Lower leg skin (tissue), 4 donors: Measurements from ENCODE around the gene TMTC1. TPM values are rescaled to one million over a fixed set of nuclear protein-coding genes. Genes with fewer than 3 reads are reported as not detected.

Experiments used
- DNase-seq, 2 donors: peaks; one replicate each; pipeline ENCODE4 v3.0.0-alpha.2; 2019; ENCODE audit warnings: low spot score in 2 of 2
- H3K4me3 ChIP-seq: fragments of 200-600 bp; sonication (generic); 2 replicates; pipeline ENCODE4 v1.5.1; 2017; ENCODE audit warnings: mild to moderate bottlenecking, low read depth; ENCODE audit not compliant: poor library complexity, severe bottlenecking
- CTCF ChIP-seq, 3 donors: fragments of 450-650 bp; IDR thresholded peaks; one replicate each; pipeline ENCODE4 v1.5.1; 2016; ENCODE audit warnings: antibody characterized with exemption in 3 of 3, mild to moderate bottlenecking in 3 of 3, moderate library complexity in 2 of 3
- POLR2A ChIP-seq, 2 donors: fragments of 450-650 bp; IDR thresholded peaks; one replicate each; pipeline ENCODE4 v1.6.1; 2016 to 2017; ENCODE audit warnings: antibody characterized with exemption in 2 of 2, mild to moderate bottlenecking in 1 of 2, moderate library complexity in 1 of 2
- WGBS, 2 donors: methylation state at CpG; one replicate each; pipeline ENCODE4 v1.1.5; 2018; 5-methylcytosine and 5-hydroxymethylcytosine counted together
- intact Hi-C: fragments of 100-400 bp; cut with DNase I; formaldehyde crosslinking; loops from one replicate; pipeline ENCODE4 v1.15.0; 2023; ENCODE audit warnings: low total_unique reads
- total RNA-seq, 4 donors: library from RNA; depleted of rRNA; stranded (reverse); fragments of >200 nt; gene quantifications; one replicate each; pipeline ENCODE4 v1.1.0, GENCODE V29; 2016

TMTC1 gene
- total RNA-seq, 4 donors from 2014 or later, result 14.1 to 38.2 (median 18.5) TPM

- TF ChIP-seq CTCF (IDR thresholded peaks at IDR 0.05), result no peak
- no peak for TF ChIP-seq POLR2A (IDR thresholded peaks at IDR 0.05)
- 87 to 91% methylated on average over 6 of the region's 6 CpGs for whole genome bisulfite sequencing, 2 donors
- no peak for DNase-seq
- intact Hi-C loops, result no loop called here
- no peak overlapping the region for H3K4me3 ChIP-seq
These were observed 122.9 kb downstream of the TMTC1 start for GRCh38 chr12:29660847-29661246.

GRCh38 chr12:29656762-29657538, 126.8 kb downstream of the TMTC1 start:
- 94 to 95% methylated on average over 3 of the region's 3 CpGs for WGBS, 2 donors
- H3K4me3 ChIP-seq, result no peak overlapping the region
- no peak for DNase-seq
- intact Hi-C loops, result no loop called here
- TF ChIP-seq POLR2A (IDR thresholded peaks at IDR 0.05) (no peak), CTCF (IDR thresholded peaks at IDR 0.05) (no peak)

DNA sequence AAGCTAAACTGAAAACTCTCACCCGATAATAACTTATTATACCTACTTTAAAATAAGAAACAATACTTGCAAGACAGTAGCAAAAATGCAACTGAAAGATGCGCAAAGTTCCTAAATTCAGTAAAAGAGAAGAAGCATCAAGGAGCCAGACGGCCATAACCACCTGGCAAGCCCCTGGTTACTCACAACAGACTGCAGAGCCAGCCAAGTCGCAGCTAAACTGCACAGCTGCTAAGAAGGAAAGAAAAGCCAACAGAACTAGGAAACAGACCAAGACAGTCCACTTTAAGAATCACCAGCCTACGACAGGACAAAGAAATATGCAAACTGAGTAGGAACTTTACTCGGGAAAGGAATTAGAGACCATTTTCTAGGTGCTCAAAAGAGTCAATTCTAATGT, 127.9 kb downstream of the TMTC1 start:
- H3K4me3 ChIP-seq, result no peak overlapping the region
- intact Hi-C loops, result no loop called here
- 73 to 76% methylated on average over 6 of the region's 6 CpGs for WGBS, 2 donors
- no peak for TF ChIP-seq POLR2A (IDR thresholded peaks at IDR 0.05)
- TF ChIP-seq CTCF (IDR thresholded peaks at IDR 0.05), result no peak
- DNase-seq, result no peak

GRCh38 chr12:29653286-29653685, 130.5 kb downstream of the TMTC1 start:
- 88 to 91% methylated on average over 4 of the region's 4 CpGs for WGBS, 2 donors

GRCh38 chr12:29650371-29650770, 133.4 kb downstream of the TMTC1 start:
- H3K4me3 ChIP-seq, result no peak overlapping the region
- DNase-seq, result no peak
- TF ChIP-seq CTCF (IDR thresholded peaks at IDR 0.05), result no peak
- TF ChIP-seq POLR2A (IDR thresholded peaks at IDR 0.05), result no peak
- 92 to 94% methylated on average over 4 of the region's 4 CpGs for WGBS, 2 donors
- intact Hi-C loops, result no loop called here

More at GRCh38 chr12:29653286-29653685, 130.5 kb downstream of the TMTC1 start:
- H3K4me3 ChIP-seq, result no peak overlapping the region
- TF ChIP-seq POLR2A (IDR thresholded peaks at IDR 0.05) (no peak), CTCF (IDR thresholded peaks at IDR 0.05) (no peak)
- intact Hi-C loops, result no loop called here
- DNase-seq, result no peak

DNA sequence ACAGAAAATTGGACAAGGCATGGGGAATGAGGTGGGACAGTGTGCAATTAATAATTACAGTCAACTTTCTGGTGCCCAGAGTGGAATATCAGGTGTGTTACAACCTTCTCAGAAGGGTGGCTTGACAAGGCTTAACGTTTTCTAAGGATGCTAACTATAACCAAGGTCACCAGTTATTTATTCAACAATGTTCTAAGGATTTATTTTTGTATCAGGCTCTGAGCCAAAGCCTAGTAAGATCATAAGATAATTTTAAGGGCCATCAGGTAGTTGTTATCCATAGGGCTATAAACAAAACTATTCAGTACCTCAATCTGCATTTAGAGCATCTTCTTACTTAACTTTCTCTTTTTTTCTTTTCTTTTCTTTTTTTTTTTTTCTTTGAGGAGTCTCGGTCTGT, 134.0 kb downstream of the TMTC1 start:
- WGBS, 2 donors, result 62 to 79% methylated on average over 2 of the region's 2 CpGs
- TF ChIP-seq CTCF (IDR thresholded peaks at IDR 0.05) (no peak), POLR2A (IDR thresholded peaks at IDR 0.05) (no peak)
- DNase-seq, result no peak
- intact Hi-C loops, result no loop called here
- H3K4me3 ChIP-seq, result no peak overlapping the region
